BLaER1 treated with 17β-estradiol and CSF1 and Interleukin-3, amounts not matched to agents 10 nM and 100 nM (cell line): ENCODE data around the gene NUP210L.
A peak's percentile ranks its signal among the peaks of the same experiment; 100 is the strongest.

Experiments
- H3K27ac ChIP-seq, 11 experiments: shearing (Covaris generic); formaldehyde crosslinking; 2 replicates each; pipeline ENCODE4 v1.8.1; 2022
- H3K27me3 ChIP-seq, 11 experiments: shearing (Covaris generic); formaldehyde crosslinking; 2 replicates each; pipeline ENCODE4 v1.8.1; 2022
- H3K36me3 ChIP-seq, 11 experiments: shearing (Covaris generic); formaldehyde crosslinking; 2 replicates each; pipeline ENCODE4 v1.8.1; 2022
- H3K4me1 ChIP-seq, 10 experiments: shearing (Covaris generic); formaldehyde crosslinking; 2 replicates each; pipeline ENCODE4 v1.8.1; 2022
- H3K4me2 ChIP-seq, 11 experiments: shearing (Covaris generic); formaldehyde crosslinking; 2 replicates each; pipeline ENCODE4 v1.8.1; 2022
- H3K4me3 ChIP-seq, 10 experiments: shearing (Covaris generic); formaldehyde crosslinking; 2 replicates each; pipeline ENCODE4 v1.8.1; 2022
- H3K9ac ChIP-seq, 11 experiments: shearing (Covaris generic); formaldehyde crosslinking; 2 replicates each; pipeline ENCODE4 v1.8.1; 2022
- H3K9me3 ChIP-seq, 11 experiments: shearing (Covaris generic); formaldehyde crosslinking; replicated peaks in 1 of 11; 2 replicates each; pipeline ENCODE4 v1.8.1; 2022
- H4K20me1 ChIP-seq, 11 experiments: shearing (Covaris generic); formaldehyde crosslinking; 2 replicates each; pipeline ENCODE4 v1.8.1; 2022
- Cebpa-rat ChIP-seq, 11 experiments: shearing (Covaris generic); IDR thresholded peaks; 2 replicates each; pipeline ENCODE4 v1.8.1; 2022

Gene NUP210L

GRCh38 chr1:154154534-154155191, at the start of gene NUP210L:
Gene NUP210L, minus strand, starts transcription at chr1:154155073.
- H3K36me3 ChIP-seq, result peaks cover 47 to 56% (median 55%) of the 10 kb centered on the region in 11 experiments
- peaks cover 20 to 28% (median 24%) of the 10 kb centered on the region in 10 experiments for H3K4me1 ChIP-seq
- TF ChIP-seq Cebpa-rat (IDR thresholded peaks at IDR 0.05), result no peak
- no peak within 1 kb of the TSS; a peak in 1 of 22 replicates for H3K27ac ChIP-seq
- H4K20me1 ChIP-seq, result peaks cover 20 to 66% (median 52%) of the 10 kb centered on the region in 11 experiments
- H3K9ac ChIP-seq, result no peak within 1 kb of the TSS
- H3K9me3 ChIP-seq, result peaks cover 0 to 4% (median 0%) of the 10 kb centered on the region in 11 experiments; a peak in 5 of 22 replicates
- H3K4me2 ChIP-seq, result no peak within 1 kb of the TSS
- no peaks in the 10 kb centered on the region for H3K27me3 ChIP-seq
- no peak within 1 kb of the TSS for H3K4me3 ChIP-seq

- no peak overlapping the region for H3K4me3 ChIP-seq
- peak overlapping the region in 1 of 11 experiments; percentile 30; a peak in 1 of 22 replicates for H3K9ac ChIP-seq
- peaks cover 0 to 29% (median 2%) of the 10 kb centered on the region in 10 experiments; a peak in 11 of 20 replicates for H3K4me1 ChIP-seq
- H3K4me2 ChIP-seq, result peak overlapping the region in 4 of 11 experiments; percentile 20 to 65 (median 47); a peak in 7 of 22 replicates
- peaks cover 0 to 9% (median 0%) of the 10 kb centered on the region in 11 experiments; a peak in 2 of 22 replicates for H4K20me1 ChIP-seq
- TF ChIP-seq Cebpa-rat (IDR thresholded peaks at IDR 0.05), result no peak
- H3K36me3 ChIP-seq, result 0 out of 22 replicates have a peak, but pooled peaks cover 0 to 3% (median 0%) of the 10 kb centered on the region in 11 experiments
- peak overlapping the region in 2 of 11 experiments; percentile 37 to 44; a peak in 3 of 22 replicates for H3K27ac ChIP-seq
- no peaks in the 10 kb centered on the region for H3K9me3 ChIP-seq
- no peaks in the 10 kb centered on the region for H3K27me3 ChIP-seq
Measured at GRCh38 chr1:154199563-154199879, 44.6 kb upstream of the NUP210L start.

- no peak overlapping the region; a peak in 1 of 20 replicates for H3K4me3 ChIP-seq
- peak overlapping the region in 1 of 11 experiments; percentile 30; a peak in 1 of 22 replicates for H3K9ac ChIP-seq
- TF ChIP-seq Cebpa-rat (IDR thresholded peaks at IDR 0.05), result no peak
- no peaks in the 10 kb centered on the region for H3K9me3 ChIP-seq
- no peaks in the 10 kb centered on the region for H3K36me3 ChIP-seq
- H4K20me1 ChIP-seq, result 0 out of 22 replicates have a peak, but pooled peaks cover 0 to 9% (median 0%) of the 10 kb centered on the region in 11 experiments
- H3K4me1 ChIP-seq, result peaks cover 0 to 35% (median 7%) of the 10 kb centered on the region in 10 experiments; a peak in 11 of 20 replicates
- H3K27ac ChIP-seq, result peak overlapping the region in 2 of 11 experiments; percentile 37 to 44; a peak in 3 of 22 replicates
- no peaks in the 10 kb centered on the region for H3K27me3 ChIP-seq
- peak overlapping the region in 4 of 11 experiments; percentile 20 to 65 (median 47); a peak in 6 of 22 replicates for H3K4me2 ChIP-seq
Measured at GRCh38 chr1:154198756-154199562, 44.1 kb upstream of the NUP210L start.

- Histone ChIP-seq H3K9ac (no peak overlapping the region), H4K20me1 (no peaks in the 10 kb centered on the region), H3K4me1 (peaks cover 15 to 46% (median 27%) of the 10 kb centered on the region in 10 experiments), H3K4me3 (no peak overlapping the region), H3K9me3 (no peaks in the 10 kb centered on the region), H3K36me3 (no peaks in the 10 kb centered on the region), H3K27me3 (no peaks in the 10 kb centered on the region), H3K4me2 (peak overlapping the region in 5 of 11 experiments; percentile 2 to 36 (median 15); a peak in 7 of 22 replicates), H3K27ac (peak overlapping the region in 2 of 11 experiments; percentile 13 to 27; a peak in 2 of 22 replicates)
- TF ChIP-seq Cebpa-rat (IDR thresholded peaks at IDR 0.05), result no peak
Measured at GRCh38 chr1:154193821-154194220, 38.9 kb upstream of the NUP210L start.

GRCh38 chr1:154192476-154192875, 37.6 kb upstream of the NUP210L start:
- Histone ChIP-seq H3K27me3 (no peaks in the 10 kb centered on the region), H3K9me3 (no peaks in the 10 kb centered on the region), H4K20me1 (no peaks in the 10 kb centered on the region), H3K4me3 (no peak overlapping the region), H3K4me1 (peaks cover 15 to 44% (median 27%) of the 10 kb centered on the region in 10 experiments), H3K36me3 (no peaks in the 10 kb centered on the region), H3K9ac (peak overlapping the region in 9 of 11 experiments; percentile 8 to 61 (median 41); a peak in 12 of 22 replicates), H3K27ac (peak overlapping the region in 10 of 11 experiments; percentile 39 to 75 (median 68); a peak in 19 of 22 replicates), H3K4me2 (peak overlapping the region; percentile 50 to 84 (median 74))
- TF ChIP-seq Cebpa-rat (IDR thresholded peaks at IDR 0.05), result no peak

GRCh38 chr1:154191990-154192461, 37.2 kb upstream of the NUP210L start, which contains the start of gene TPM3:
Gene TPM3, minus strand, starts transcription at chr1:154192100. Its CDS starts 82 bp downstream, at chr1:154192018.
- no peak for TF ChIP-seq Cebpa-rat (IDR thresholded peaks at IDR 0.05)
- Histone ChIP-seq H3K9ac (peak within 1 kb of the TSS in 9 of 11 experiments; percentile 8 to 61 (median 41); a peak in 13 of 22 replicates), H3K9me3 (no peaks in the 10 kb centered on the region), H3K36me3 (no peaks in the 10 kb centered on the region), H3K27me3 (no peaks in the 10 kb centered on the region), H3K4me2 (peak within 1 kb of the TSS; percentile 50 to 84 (median 74)), H4K20me1 (no peaks in the 10 kb centered on the region), H3K4me1 (peaks cover 15 to 44% (median 27%) of the 10 kb centered on the region in 10 experiments), H3K27ac (peak within 1 kb of the TSS in 10 of 11 experiments; percentile 39 to 75 (median 68); a peak in 19 of 22 replicates), H3K4me3 (no peak within 1 kb of the TSS)

GRCh38 chr1:154190550-154190949, 35.7 kb upstream of the NUP210L start:
- H3K27me3 ChIP-seq, result no peaks in the 10 kb centered on the region

GRCh38 chr1:154186852-154187501, 32.1 kb upstream of the NUP210L start:
- no peak overlapping the region for H3K4me3 ChIP-seq
- peaks cover 12 to 26% (median 20%) of the 10 kb centered on the region in 10 experiments for H3K4me1 ChIP-seq
- H3K36me3 ChIP-seq, result no peaks in the 10 kb centered on the region
- H3K27me3 ChIP-seq, result no peaks in the 10 kb centered on the region
- peaks cover 2 to 10% (median 4%) of the 10 kb centered on the region in 11 experiments; a peak in 21 of 22 replicates for H4K20me1 ChIP-seq
- TF ChIP-seq Cebpa-rat (IDR thresholded peaks at IDR 0.05), result no peak
- H3K9me3 ChIP-seq, result no peaks in the 10 kb centered on the region
- no peak overlapping the region; a peak in 2 of 22 replicates for H3K9ac ChIP-seq
- no peak overlapping the region for H3K4me2 ChIP-seq
- no peak overlapping the region for H3K27ac ChIP-seq

More at GRCh38 chr1:154190550-154190949, 35.7 kb upstream of the NUP210L start:
- Histone ChIP-seq H3K4me1 (peaks cover 15 to 44% (median 27%) of the 10 kb centered on the region in 10 experiments), H3K4me3 (no peak overlapping the region), H3K27ac (no peak overlapping the region), H3K9ac (no peak overlapping the region), H4K20me1 (no peaks in the 10 kb centered on the region), H3K4me2 (no peak overlapping the region), H3K36me3 (no peaks in the 10 kb centered on the region), H3K9me3 (no peaks in the 10 kb centered on the region)
- TF ChIP-seq Cebpa-rat (IDR thresholded peaks at IDR 0.05), result no peak
